ENCODE measurements around the gene PRRX2. TPM values are rescaled to one million over a fixed set of nuclear protein-coding genes. Genes with fewer than 3 reads are reported as not detected.

The PRRX2 gene
- total RNA-seq, 2 donors from 2014 or later = 4.3 to 14.3 TPM

GRCh38 chr9:129698254-129698757, 32.9 kb downstream of the PRRX2 start:
- no peak for TF ChIP-seq CTCF (IDR thresholded peaks at IDR 0.05)
- TF ChIP-seq POLR2A (IDR thresholded peaks at IDR 0.05) = no peak
- no peak for TF ChIP-seq POLR2AphosphoS5 (IDR thresholded peaks at IDR 0.05)
- Histone ChIP-seq H3K9me3 (no peaks in the 10 kb centered on the region), H3K27me3 (replicated peaks; ENCODE audit: insufficient read depth) (no peaks in the 10 kb centered on the region), H3K27ac (peak overlapping the region in 1 of 2 donors; percentile 27), H3K4me3 (no peak overlapping the region), H3K36me3 (no peaks in the 10 kb centered on the region), H3K4me1 (replicated peaks) (no peaks in the 10 kb centered on the region)
- intact Hi-C loops (cut with DNase I) = no loop called here
- WGBS = 51% methylated on average over 16 of the region's 17 CpGs
- DNase-seq (ENCODE audit: low spot score) = no peak

- intact Hi-C loops (cut with DNase I) = no loop called here
- 77% methylated on average over 11 of the region's 11 CpGs for WGBS
- DNase-seq (ENCODE audit: low spot score) = no peak
- no peak overlapping the region for H3K27ac ChIP-seq
- H3K9me3 ChIP-seq = no peaks in the 10 kb centered on the region
- H3K36me3 ChIP-seq = no peaks in the 10 kb centered on the region
- H3K4me3 ChIP-seq = no peak overlapping the region
- TF ChIP-seq POLR2A (IDR thresholded peaks at IDR 0.05) = no peak
- no peak for TF ChIP-seq CTCF (IDR thresholded peaks at IDR 0.05)
- no peak for TF ChIP-seq POLR2AphosphoS5 (IDR thresholded peaks at IDR 0.05)
- no peaks in the 10 kb centered on the region for H3K4me1 ChIP-seq (replicated peaks)
- no peaks in the 10 kb centered on the region for H3K27me3 ChIP-seq (replicated peaks; ENCODE audit: insufficient read depth)
Measured at GRCh38 chr9:129701054-129701453, 35.6 kb downstream of the PRRX2 start.

GRCh38 chr9:129701549-129701948, 36.1 kb downstream of the PRRX2 start:
- Histone ChIP-seq H3K27me3 (replicated peaks; ENCODE audit: insufficient read depth) (no peaks in the 10 kb centered on the region), H3K9me3 (no peaks in the 10 kb centered on the region), H3K4me1 (replicated peaks) (no peaks in the 10 kb centered on the region), H3K36me3 (no peaks in the 10 kb centered on the region), H3K27ac (no peak overlapping the region), H3K4me3 (no peak overlapping the region)
- TF ChIP-seq POLR2AphosphoS5 (IDR thresholded peaks at IDR 0.05) (no peak), POLR2A (IDR thresholded peaks at IDR 0.05) (no peak), CTCF (IDR thresholded peaks at IDR 0.05) (no peak)
- DNase-seq (ENCODE audit: low spot score) = no peak
- 89% methylated on average over 5 of the region's 5 CpGs for WGBS
- intact Hi-C loops (cut with DNase I) = no loop called here

- TF ChIP-seq POLR2AphosphoS5 (IDR thresholded peaks at IDR 0.05) (peak; percentile 15), CTCF (IDR thresholded peaks at IDR 0.05) (no peak)
- 33% methylated on average over 19 of the region's 19 CpGs for WGBS
- H3K27me3 ChIP-seq (replicated peaks; ENCODE audit: insufficient read depth) = no peaks in the 10 kb centered on the region
- intact Hi-C loops (cut with DNase I) = no loop called here
- H3K36me3 ChIP-seq = no peaks in the 10 kb centered on the region
- H3K4me1 ChIP-seq (replicated peaks) = no peaks in the 10 kb centered on the region
- H3K4me3 ChIP-seq = no peak overlapping the region
- peak; percentile 22 for DNase-seq (ENCODE audit: low spot score)
- H3K9me3 ChIP-seq = no peaks in the 10 kb centered on the region
- H3K27ac ChIP-seq = peak overlapping the region; percentile 32 to 41
Measured at GRCh38 chr9:129702589-129703520, 37.4 kb downstream of the PRRX2 start.
